ENCODE data around the gene ANGPT4. TPM values are rescaled to one million over a fixed set of nuclear protein-coding genes. Genes with fewer than 3 reads are reported as not detected.

ANGPT4 gene
- total RNA-seq, 1 experiment from 2014 or later, result not detected

DNA sequence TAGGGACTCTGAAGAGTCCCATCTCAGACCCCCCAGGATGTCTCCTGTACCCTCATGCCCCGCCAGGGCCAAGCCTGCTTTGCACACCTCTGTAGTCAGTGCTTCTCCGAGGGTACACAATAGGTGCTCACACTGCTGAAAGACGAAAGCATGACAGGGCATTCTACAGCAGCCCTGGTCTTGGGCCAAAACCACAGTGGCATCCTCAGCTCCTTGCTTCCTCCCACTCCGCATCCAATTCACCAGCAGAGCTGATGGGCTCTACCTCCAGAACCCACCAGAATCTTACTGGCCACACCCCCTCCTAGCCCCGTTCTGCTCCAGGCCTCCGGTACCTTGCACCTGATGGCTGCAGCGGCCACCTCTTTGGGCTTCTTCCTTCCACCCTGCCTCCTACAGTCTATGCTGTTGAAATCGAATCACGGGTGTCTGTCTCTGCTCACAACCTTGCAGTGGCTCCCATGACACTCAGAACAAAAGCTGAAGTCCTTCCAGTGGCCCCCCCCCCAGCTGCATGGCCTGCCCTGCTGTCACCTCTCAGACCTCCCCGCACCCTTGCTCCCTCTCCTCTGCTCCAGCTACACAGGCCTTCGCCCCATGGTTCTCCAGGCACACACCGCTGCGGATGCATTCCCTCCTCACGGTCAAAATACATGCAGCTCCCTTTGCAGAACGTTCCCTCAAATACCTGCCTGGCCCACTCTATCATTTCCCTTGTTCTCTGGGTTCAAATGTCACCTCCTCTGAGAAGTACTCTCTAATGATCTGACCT, 1.2 kb downstream of the ANGPT4 start:
- DNase-seq (ENCODE audit: low read depth, low spot score), result no peak
- Histone ChIP-seq H3K4me1 (ENCODE audit: control insufficient read depth, insufficient read depth, low read length) (peaks cover 5% of the 10 kb centered on the region), H3K27ac (ENCODE audit: low read length) (no peak overlapping the region), H3K4me3 (ENCODE audit: low read depth in 2 of 2, low read length in 2 of 2) (no peak overlapping the region), H3K27me3 (ENCODE audit: control insufficient read depth, insufficient read depth, low read length) (no peaks in the 10 kb centered on the region), H3K9me3 (ENCODE audit: control insufficient read depth, insufficient read depth, low read depth, low read length) (no peaks in the 10 kb centered on the region), H3K36me3 (ENCODE audit: control insufficient read depth, insufficient read depth, low read length) (no peaks in the 10 kb centered on the region)
- ATAC-seq, result no peak
- TF ChIP-seq, protein P1, sequence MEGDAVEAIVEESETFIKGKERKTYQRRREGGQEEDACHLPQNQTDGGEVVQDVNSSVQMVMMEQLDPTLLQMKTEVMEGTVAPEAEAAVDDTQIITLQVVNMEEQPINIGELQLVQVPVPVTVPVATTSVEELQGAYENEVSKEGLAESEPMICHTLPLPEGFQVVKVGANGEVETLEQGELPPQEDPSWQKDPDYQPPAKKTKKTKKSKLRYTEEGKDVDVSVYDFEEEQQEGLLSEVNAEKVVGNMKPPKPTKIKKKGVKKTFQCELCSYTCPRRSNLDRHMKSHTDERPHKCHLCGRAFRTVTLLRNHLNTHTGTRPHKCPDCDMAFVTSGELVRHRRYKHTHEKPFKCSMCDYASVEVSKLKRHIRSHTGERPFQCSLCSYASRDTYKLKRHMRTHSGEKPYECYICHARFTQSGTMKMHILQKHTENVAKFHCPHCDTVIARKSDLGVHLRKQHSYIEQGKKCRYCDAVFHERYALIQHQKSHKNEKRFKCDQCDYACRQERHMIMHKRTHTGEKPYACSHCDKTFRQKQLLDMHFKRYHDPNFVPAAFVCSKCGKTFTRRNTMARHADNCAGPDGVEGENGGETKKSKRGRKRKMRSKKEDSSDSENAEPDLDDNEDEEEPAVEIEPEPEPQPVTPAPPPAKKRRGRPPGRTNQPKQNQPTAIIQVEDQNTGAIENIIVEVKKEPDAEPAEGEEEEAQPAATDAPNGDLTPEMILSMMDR (IDR thresholded peaks at IDR 0.05), result no peak
- TF ChIP-seq SIN3A (IDR thresholded peaks at IDR 0.05; ENCODE audit: borderline replicate concordance, insufficient read depth, low read depth, low read length), result no peak
- TF ChIP-seq TCF7L2 (IDR thresholded peaks at IDR 0.05; ENCODE audit: low read depth, low read length), result no peak
- TF ChIP-seq, protein P2, sequence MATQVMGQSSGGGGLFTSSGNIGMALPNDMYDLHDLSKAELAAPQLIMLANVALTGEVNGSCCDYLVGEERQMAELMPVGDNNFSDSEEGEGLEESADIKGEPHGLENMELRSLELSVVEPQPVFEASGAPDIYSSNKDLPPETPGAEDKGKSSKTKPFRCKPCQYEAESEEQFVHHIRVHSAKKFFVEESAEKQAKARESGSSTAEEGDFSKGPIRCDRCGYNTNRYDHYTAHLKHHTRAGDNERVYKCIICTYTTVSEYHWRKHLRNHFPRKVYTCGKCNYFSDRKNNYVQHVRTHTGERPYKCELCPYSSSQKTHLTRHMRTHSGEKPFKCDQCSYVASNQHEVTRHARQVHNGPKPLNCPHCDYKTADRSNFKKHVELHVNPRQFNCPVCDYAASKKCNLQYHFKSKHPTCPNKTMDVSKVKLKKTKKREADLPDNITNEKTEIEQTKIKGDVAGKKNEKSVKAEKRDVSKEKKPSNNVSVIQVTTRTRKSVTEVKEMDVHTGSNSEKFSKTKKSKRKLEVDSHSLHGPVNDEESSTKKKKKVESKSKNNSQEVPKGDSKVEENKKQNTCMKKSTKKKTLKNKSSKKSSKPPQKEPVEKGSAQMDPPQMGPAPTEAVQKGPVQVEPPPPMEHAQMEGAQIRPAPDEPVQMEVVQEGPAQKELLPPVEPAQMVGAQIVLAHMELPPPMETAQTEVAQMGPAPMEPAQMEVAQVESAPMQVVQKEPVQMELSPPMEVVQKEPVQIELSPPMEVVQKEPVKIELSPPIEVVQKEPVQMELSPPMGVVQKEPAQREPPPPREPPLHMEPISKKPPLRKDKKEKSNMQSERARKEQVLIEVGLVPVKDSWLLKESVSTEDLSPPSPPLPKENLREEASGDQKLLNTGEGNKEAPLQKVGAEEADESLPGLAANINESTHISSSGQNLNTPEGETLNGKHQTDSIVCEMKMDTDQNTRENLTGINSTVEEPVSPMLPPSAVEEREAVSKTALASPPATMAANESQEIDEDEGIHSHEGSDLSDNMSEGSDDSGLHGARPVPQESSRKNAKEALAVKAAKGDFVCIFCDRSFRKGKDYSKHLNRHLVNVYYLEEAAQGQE (IDR thresholded peaks at IDR 0.05; ENCODE audit: insufficient read depth in 1 of 2, low read depth in 2 of 2, low read length in 1 of 2), result no peak
- TF ChIP-seq POLR2AphosphoS5 (IDR thresholded peaks at IDR 0.05; ENCODE audit: low read depth, low read length), result no peak
- CTCF ChIA-PET, result no interaction called here
- no TSS peak for BruUV-seq (replicated peaks)
- POLR2A ChIA-PET, result no interaction called here
- in situ Hi-C loops (cut with HindIII; ENCODE audit: low pct_unique_long_range_greater_than_20kb, low sequenced_read_pairs) (no loop called here), intact Hi-C loops (cut with micrococcal nuclease; ENCODE audit: unreplicated experiment) (no loop called here)

DNA sequence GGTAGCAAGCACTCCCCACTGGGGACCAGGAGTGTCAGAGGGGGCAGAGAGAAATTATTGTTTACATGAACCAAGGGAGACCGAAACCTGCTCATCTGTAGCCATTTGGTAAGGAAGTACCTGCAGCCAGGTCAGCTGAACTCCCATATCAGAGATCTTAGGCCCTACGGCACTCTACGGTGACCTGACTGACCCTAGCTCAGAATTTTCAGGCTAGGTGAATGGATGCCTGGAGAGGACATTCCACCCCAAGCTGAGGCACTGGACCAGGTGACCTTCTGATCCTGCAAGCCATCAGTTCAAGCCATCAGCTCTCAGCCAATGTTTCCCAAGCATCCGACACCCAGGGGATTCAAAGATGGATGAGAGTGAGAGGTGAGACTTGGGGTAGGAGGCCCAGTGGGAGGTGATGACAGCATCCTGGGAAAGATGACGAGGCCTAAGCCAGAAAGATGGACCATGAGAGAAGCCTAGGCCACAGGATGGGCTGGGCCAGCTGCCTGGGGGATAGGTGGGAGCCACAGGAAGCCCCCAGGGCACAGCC, 2.8 kb downstream of the ANGPT4 start:
- H3K27me3 ChIP-seq (ENCODE audit: control insufficient read depth, insufficient read depth, low read length), result no peaks in the 10 kb centered on the region
- POLR2A ChIA-PET, result no interaction called here
- no peaks in the 10 kb centered on the region for H3K36me3 ChIP-seq (ENCODE audit: control insufficient read depth, insufficient read depth, low read length)
- no peak for DNase-seq (ENCODE audit: low read depth, low spot score)
- no TSS peak for BruUV-seq (replicated peaks)
- no peaks in the 10 kb centered on the region for H3K9me3 ChIP-seq (ENCODE audit: control insufficient read depth, insufficient read depth, low read depth, low read length)
- intact Hi-C loops (cut with micrococcal nuclease; ENCODE audit: unreplicated experiment), result no loop called here
- H3K27ac ChIP-seq (ENCODE audit: low read length), result no peak overlapping the region
- peaks cover 5% of the 10 kb centered on the region for H3K4me1 ChIP-seq (ENCODE audit: control insufficient read depth, insufficient read depth, low read length)
- TF ChIP-seq TCF7L2 (IDR thresholded peaks at IDR 0.05; ENCODE audit: low read depth, low read length) (no peak), SIN3A (IDR thresholded peaks at IDR 0.05; ENCODE audit: borderline replicate concordance, insufficient read depth, low read depth, low read length) (no peak), POLR2AphosphoS5 (IDR thresholded peaks at IDR 0.05; ENCODE audit: low read depth, low read length) (no peak)
- TF ChIP-seq, protein P1 (IDR thresholded peaks at IDR 0.05), result no peak
- TF ChIP-seq, protein P2 (IDR thresholded peaks at IDR 0.05; ENCODE audit: insufficient read depth in 1 of 2, low read depth in 2 of 2, low read length in 1 of 2), result no peak
- no peak overlapping the region for H3K4me3 ChIP-seq (ENCODE audit: low read depth in 2 of 2, low read length in 2 of 2)
- no peak for ATAC-seq
- CTCF ChIA-PET, result no interaction called here
- in situ Hi-C loops (cut with HindIII; ENCODE audit: low pct_unique_long_range_greater_than_20kb, low sequenced_read_pairs), result no loop called here
